Activated CD4-positive, alpha-beta T cell treated with anti-CD3 and anti-CD28 coated beads for 4 hours (primary cell): ENCODE data around the gene NTN1.
"Not testable (repeated sequence)": the region's sequence is repeated elsewhere in the genome, so short reads cannot be mapped to it uniquely, and the experiment has no call there.

ENCODE experiments used
- DNase-seq, 2 donors: peaks; one replicate each; pipeline ENCODE4 v3.0.0-alpha.2; 2020

The NTN1 gene

GRCh38 chr17:9131371-9131770, 110.1 kb downstream of the NTN1 start:
- DNase-seq: no peak

DNA sequence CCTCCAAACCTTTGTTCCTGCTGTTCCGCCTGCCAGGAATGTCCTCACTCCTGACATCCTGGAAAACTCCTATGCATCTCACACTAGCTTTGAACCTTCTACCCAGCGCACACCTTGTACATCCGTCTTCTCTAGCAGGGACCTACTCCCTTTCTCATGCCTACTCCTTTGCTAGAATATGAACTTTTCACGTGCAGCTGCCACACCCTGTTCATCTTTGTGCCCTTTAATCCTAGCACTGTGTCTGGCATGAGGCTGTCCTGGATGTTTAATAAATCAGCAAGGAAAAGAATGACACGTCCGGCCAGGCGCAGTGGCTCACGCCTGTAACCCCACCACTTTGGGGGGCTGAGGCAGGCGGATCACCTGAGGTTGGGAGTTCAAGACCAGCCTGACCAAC, 111.0 kb downstream of the NTN1 start:
- no peak for DNase-seq

- no peak for DNase-seq
These were observed 111.8 kb downstream of the NTN1 start for GRCh38 chr17:9132944-9133610.

GRCh38 chr17:9138161-9138717, 116.9 kb downstream of the NTN1 start:
- DNase-seq: no peak

DNA sequence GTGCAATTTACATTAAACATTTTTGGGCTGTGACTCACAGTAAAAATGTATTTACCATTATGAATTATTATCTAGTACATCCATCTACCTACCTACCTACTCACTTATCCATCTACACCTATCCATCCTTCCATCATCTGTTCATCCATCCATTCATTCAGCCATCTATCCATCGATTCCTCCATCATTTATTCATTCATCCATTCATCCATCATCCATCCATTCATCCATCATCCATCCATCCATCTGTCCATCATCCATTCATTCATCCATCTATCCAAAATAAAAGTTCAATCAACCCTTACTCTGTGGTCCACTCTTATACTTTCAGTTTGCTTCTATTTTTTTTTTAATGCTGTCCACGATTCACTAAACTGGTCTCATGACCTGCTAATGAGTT, 118.4 kb downstream of the NTN1 start:
- no peak for DNase-seq

DNA sequence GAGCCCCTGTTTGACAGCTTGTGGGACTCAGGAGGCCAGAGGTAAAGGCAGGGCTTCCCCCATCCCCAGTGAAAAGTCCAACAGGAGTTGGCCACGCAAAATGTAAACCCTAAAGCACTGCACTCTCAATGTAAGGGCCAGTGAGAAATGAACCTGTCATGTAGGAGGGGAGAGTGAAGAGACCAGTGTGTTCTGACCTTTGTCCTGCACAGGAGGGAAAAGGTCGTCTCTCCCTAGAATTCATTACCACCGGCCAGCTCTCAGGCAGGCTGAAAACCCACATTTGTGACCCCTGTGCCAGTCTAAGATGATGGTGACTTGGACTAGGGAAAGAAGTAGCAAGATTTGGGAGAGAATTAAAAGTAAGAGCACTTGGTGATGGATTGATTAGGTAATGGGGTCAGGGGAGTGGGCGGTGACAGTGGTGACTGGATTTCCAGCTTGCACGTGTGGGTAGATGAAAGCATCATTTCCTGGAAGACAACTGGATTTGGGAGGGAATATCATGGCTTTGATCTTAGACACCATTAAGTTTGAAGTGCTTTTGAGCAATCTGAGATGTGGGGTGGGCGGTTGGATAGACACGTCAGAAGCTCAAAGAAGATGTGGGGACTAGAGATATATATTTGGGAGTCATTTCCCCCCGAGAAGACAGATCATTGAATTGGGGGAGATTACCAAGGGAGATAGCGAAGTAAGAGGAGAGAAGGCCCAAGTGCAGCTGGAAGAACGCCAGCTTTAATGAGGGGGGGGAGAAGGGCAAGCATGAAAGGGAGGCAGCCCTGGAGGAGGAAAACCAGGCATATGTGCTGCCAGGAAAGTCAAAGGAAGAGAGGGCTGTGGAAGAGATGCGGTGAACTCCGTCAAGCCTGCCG, 119.5 kb downstream of the NTN1 start:
- DNase-seq: no peak

GRCh38 chr17:9141425-9141753, 120.1 kb downstream of the NTN1 start:
- DNase-seq: no peak

DNA sequence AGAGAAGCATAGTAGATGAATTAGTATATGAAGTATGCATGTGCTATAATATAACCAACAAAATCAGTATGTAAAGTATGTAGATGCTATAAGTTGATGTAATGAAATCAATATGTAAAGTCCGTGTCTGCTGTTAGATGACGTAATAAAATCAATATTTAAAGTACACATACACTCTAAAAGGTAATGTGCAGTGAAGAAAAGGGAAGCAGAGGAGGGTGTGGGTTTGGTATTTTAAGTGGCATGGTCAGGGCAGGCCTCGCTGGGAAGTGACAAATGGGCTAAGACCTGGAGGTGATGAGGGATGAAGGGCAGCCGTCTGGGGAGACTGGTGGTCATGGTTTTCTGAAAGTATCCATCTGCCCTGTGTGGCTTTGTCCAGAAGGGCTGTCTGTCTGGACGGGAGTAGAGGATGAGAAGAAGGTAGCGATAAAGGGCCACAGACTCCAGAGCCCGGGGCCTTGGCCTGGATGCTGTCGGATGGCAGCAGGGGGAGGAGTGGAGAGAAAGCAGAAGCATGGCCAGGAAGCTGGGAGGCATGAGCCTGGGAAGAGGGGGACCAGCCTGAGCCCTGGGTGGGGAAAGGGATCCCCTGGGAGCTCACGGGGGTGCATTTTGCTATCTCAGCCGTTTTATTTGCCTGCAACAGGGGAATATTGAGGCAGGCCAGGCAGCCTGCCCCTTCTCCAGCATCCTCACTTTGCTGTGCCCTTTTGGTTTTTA, 121.6 kb downstream of the NTN1 start:
- DNase-seq: no peak

DNA sequence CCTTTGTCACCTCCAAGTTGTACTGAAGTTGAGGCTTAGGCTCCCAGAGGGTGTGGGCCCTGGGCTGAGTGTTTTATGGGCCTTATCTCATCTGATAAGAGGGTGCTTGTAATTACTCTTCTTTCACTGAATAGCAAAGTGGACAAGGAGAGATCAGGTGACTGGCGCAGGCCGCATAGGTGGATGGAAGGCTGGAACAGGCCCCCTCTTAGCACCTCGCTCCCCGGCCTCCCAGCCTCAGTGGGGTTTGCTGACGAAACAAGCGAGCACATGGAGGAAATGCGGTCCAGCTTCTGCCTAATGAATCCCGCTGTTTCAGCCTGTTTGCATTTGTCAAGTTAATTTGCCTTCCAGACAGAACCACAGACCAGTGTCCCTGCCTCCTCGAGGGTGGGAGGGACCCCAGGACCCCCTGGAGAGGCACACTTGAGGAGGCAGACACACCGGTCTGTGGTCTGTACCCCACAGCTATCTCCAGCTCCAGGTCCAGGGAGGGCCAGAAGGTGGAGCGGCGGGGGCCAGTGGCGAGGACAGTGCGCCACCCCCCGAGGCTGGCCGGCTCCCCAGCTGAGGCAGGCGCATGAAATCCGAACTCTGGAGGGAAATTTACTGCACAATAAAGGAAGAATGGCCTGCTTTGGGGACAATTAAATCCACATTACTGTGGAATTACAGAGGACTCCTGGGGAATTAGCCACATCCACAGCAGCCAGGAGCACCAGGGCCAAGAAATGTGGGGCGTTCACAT, 123.4 kb downstream of the NTN1 start:
- no peak for DNase-seq

DNA sequence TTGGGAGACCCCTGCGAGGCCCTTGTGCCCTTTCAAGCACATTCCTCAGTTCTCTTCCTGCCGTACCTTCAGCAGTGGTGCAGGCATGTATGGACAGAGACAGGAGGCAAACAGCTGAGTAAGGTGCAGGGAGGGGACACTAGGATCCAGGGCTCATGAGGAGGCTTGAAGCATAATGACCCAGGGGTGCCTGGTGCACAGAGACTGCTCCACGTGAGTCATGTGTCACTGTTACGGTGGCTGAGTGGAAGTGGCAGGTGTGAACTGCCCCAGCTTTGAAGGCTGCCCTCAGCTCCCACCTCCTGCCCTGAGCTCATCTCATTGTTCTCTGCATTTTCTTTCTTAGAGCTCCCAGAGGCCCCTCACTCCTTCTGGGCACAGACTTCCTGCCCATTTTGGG, 124.8 kb downstream of the NTN1 start:
- DNase-seq: no peak

- DNase-seq: no peak
These were observed 127.7 kb downstream of the NTN1 start for GRCh38 chr17:9148905-9149525.

GRCh38 chr17:9150446-9151090, 129.3 kb downstream of the NTN1 start:
- DNase-seq: no peak

DNA sequence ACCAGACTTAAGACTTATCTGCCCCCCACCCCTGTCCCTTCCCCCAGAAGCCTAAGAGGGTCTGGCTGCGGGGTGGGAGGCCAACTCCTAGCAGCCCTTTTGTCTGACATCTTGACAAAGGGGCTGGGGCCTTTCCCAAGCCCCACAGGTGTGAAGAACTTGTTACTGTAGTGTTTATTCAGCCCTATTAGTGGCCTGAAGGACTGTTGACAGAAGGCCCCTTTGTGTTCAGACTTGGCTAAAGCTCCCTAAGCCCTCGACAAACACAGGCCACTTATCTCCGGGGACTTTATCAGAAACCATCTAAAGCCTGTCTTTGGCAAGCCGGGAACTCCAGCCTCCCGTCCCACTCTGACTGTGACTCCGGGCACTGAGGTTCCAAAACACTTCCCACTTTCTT, 129.8 kb downstream of the NTN1 start:
- no peak for DNase-seq

DNA sequence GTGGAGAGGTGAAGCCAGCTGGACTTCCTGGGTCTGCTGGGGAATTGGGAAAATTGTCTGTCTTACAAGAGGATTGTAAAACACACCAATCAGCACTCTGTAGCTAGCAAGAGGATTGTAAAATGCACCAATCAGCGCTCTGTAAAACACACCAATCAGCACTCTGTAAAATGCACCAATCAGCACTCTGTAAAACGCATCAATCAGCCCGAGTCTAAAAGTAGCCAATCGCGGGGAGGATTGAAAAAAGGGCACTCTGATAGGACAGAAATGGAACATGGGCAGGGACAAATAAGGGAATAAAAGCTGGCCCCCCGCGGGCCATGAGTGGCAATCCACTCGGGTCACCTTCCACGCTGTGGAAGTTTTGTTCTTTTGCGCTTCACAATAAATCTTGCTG, 130.4 kb downstream of the NTN1 start:
- not testable (repeated sequence) for DNase-seq

GRCh38 chr17:9158544-9159452, 137.5 kb downstream of the NTN1 start:
- DNase-seq: no peak

GRCh38 chr17:9162275-9162985, 141.1 kb downstream of the NTN1 start:
- no peak for DNase-seq

DNA sequence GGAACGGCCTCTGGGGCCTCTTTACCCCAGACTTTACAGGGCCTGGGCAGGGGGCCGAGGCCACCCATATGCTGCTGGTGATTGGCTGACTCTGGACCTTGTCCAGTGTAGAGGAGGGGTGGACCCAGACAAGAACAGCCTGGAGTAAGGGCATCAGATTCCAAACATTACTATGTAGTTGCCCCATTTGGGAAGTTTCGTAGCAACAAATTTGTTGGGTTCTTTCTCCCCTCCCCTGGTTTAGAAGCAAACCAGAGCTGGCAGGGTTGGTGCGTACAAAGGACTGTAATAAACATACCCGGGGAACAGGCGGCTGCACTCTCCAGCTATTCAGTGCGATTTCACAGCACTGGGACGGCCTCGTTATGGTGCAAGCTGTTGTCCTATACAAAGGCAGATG, 145.5 kb downstream of the NTN1 start:
- DNase-seq: no peak

- no peak for DNase-seq
These were observed 146.1 kb downstream of the NTN1 start for GRCh38 chr17:9167379-9167778.

DNA sequence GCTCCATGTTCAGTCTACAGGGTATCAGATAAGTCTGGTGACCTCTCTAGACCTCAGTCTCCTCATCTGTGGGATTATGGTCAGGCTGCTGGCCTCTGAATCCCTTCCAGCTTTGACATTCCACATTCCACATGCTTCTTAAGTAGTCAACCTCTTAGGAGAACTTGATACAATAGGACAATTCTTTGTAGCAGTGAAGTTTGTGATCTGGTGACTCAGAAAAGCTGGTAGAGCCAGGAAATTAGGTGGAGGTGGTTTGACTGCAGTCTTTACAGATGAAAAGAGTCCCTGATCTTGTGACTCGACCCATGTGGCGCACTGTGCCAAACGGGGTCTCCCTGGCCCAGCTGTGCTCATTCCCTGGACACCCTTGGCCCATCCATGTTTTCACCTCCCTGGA, 147.8 kb downstream of the NTN1 start:
- no peak for DNase-seq

DNA sequence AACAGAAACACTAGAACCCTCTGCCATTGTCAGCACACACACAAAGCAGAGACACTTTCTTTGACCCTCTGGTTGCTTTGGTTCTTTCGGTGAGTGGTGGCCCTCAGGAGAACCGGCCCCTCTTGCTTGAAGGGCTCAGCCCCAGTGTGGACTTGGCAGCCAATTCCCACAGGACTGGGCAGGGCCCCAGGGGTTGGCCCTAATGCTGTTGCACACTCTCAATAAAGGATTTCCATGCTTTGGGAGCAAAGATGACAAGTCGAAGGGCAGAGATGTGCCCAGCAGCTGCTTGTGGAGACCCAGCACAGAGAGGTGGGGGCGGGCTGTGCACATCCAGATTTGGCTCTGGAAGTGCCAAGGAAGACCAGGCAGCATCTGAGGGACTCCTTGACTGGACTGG, 149.0 kb downstream of the NTN1 start:
- no peak for DNase-seq
